B cell (primary cell): Measurements from ENCODE around the gene DAB2IP. TPM values are rescaled to one million over a fixed set of nuclear protein-coding genes. Genes with fewer than 3 reads are reported as not detected.

Experiments used
- ATAC-seq: fragments of 200-7000 bp; cut with Tn5 transposase; one replicate; pipeline ENCODE4 v1.10.0; 2021; ENCODE audit warnings: low read depth, mild to moderate bottlenecking, moderate number of reproducible peaks, moderate library complexity
- CTCF ChIA-PET: fragments of 350-600 bp; sonication (Branson Sonifier 250); formaldehyde crosslinking; loops from one replicate; lab custom pipeline; 2021; ENCODE audit warnings: antibody characterized with exemption, inconsistent platforms; lab: Charles Lee
- POLR2A ChIA-PET: fragments of 350-600 bp; sonication (Branson Sonifier 250); formaldehyde crosslinking; loops from one replicate; lab custom pipeline; 2021; ENCODE audit warnings: antibody characterized with exemption; lab: Charles Lee
- DNase-seq: peaks from one replicate; pipeline ENCODE4 v3.0.0; 2013
- H2AFZ ChIP-seq: 2 replicates; pipeline ENCODE4 v1.6.1; 2012; ENCODE audit warnings: mild to moderate bottlenecking, low read depth, low read length; ENCODE audit not compliant: insufficient read depth, poor library complexity, severe bottlenecking
- H3K27ac ChIP-seq, 2 donors: 1 replicate in 1 of 2; 2 replicates in 1 of 2; pipeline ENCODE4 v1.5.1; 2012 to 2013; ENCODE audit warnings: low read length in 2 of 2, mild to moderate bottlenecking in 2 of 2, moderate library complexity in 1 of 2
- H3K27me3 ChIP-seq, 4 experiments: fragments of 200-600 bp in 1 of 4; sonication (generic) in 1 of 4; replicated peaks in 1 of 4; 1 replicate in 2 of 4; 2 replicates in 2 of 4; pipeline versions ENCODE4 v1.6.1 to v1.7.0; 2013 to 2016; ENCODE audit warnings: low read length in 3 of 4, mild to moderate bottlenecking in 2 of 4, mixed read lengths in 1 of 4, moderate library complexity in 1 of 4; ENCODE audit not compliant: insufficient read depth in 4 of 4, control insufficient read depth in 3 of 4; ENCODE audit errors: control extremely low read depth in 1 of 4
- H3K36me3 ChIP-seq, 2 experiments: replicated peaks in 1 of 2; 1 replicate in 1 of 2; 2 replicates in 1 of 2; pipeline versions ENCODE4 v1.6.1 to v1.7.1; 2013; ENCODE audit warnings: low read length in 1 of 2; ENCODE audit not compliant: insufficient read depth in 2 of 2, control insufficient read depth in 1 of 2; ENCODE audit errors: control extremely low read depth in 1 of 2, extremely low read depth in 1 of 2
- H3K4me1 ChIP-seq, 2 donors: fragments of 200-600 bp in 1 of 2; sonication (generic) in 1 of 2; 1 replicate in 1 of 2; 2 replicates in 1 of 2; pipeline versions ENCODE4 v1.5.1 to v1.6.1; 2013 to 2017; ENCODE audit warnings: low read length in 2 of 2; ENCODE audit not compliant: control insufficient read depth in 2 of 2, insufficient read depth in 2 of 2
- H3K4me2 ChIP-seq: replicated peaks from 2 replicates; pipeline ENCODE3; 2012; ENCODE audit warnings: mild to moderate bottlenecking, low read depth, low read length; ENCODE audit not compliant: poor library complexity, severe bottlenecking
- H3K4me3 ChIP-seq, 5 experiments: fragments of 200-600 bp in 1 of 5; sonication (generic) in 1 of 5; 1 replicate in 3 of 5; 2 replicates in 2 of 5; pipeline versions ENCODE4 v1.5.1 to v1.7.0; 2011 to 2016; ENCODE audit warnings: low read length in 4 of 5, mild to moderate bottlenecking in 4 of 5, low read depth in 2 of 5, control low read depth in 1 of 5, moderate library complexity in 1 of 5; ENCODE audit not compliant: insufficient read depth in 1 of 5; ENCODE audit errors: control extremely low read depth in 1 of 5, extremely low read depth in 1 of 5
- H3K79me2 ChIP-seq: fragments of 200-600 bp; sonication (generic); one replicate; pipeline ENCODE4 v1.6.0; 2016; ENCODE audit warnings: low read length; ENCODE audit not compliant: control insufficient read depth, insufficient read depth
- H3K9ac ChIP-seq: fragments of 200-600 bp; sonication (generic); 2 replicates; pipeline ENCODE4 v1.6.1; 2017; ENCODE audit warnings: mild to moderate bottlenecking, low read length, moderate library complexity
- H3K9me3 ChIP-seq, 3 donors: one replicate each; pipeline versions ENCODE4 v1.6.1 to v1.7.1; 2013; ENCODE audit warnings: low read length in 2 of 3; ENCODE audit not compliant: control insufficient read depth in 2 of 3, insufficient read depth in 1 of 3; ENCODE audit errors: control extremely low read depth in 1 of 3
- H4K20me1 ChIP-seq: 2 replicates; pipeline ENCODE4 v1.6.0; 2012; ENCODE audit warnings: mild to moderate bottlenecking, low read length; ENCODE audit not compliant: insufficient read depth, control insufficient read depth, poor library complexity, severe bottlenecking
- H3K27ac Mint-ChIP-seq: one replicate; pipeline ENCODE4 v1.8.0; 2021; ENCODE audit warnings: mixed read lengths
- H3K27me3 Mint-ChIP-seq: one replicate; pipeline ENCODE4 v1.8.0; 2021; ENCODE audit warnings: mixed read lengths
- H3K4me1 Mint-ChIP-seq: one replicate; pipeline ENCODE4 v1.8.0; 2021; ENCODE audit warnings: mixed read lengths
- H3K4me3 Mint-ChIP-seq: one replicate; pipeline ENCODE4 v1.8.0; 2021; ENCODE audit warnings: mixed read lengths
- H3K9me3 Mint-ChIP-seq: one replicate; pipeline ENCODE4 v1.8.0; 2022; ENCODE audit warnings: mixed read lengths; ENCODE audit not compliant: insufficient read depth
- CTCF ChIP-seq: fragments of 200-600 bp; IDR thresholded peaks from one replicate; pipeline ENCODE4 v1.8.0; 2022; ENCODE audit warnings: antibody characterized with exemption, mild to moderate bottlenecking
- EZH2 ChIP-seq: IDR thresholded peaks from 2 replicates; pipeline ENCODE4 v1.6.1; 2012; ENCODE audit warnings: borderline replicate concordance, low read depth, mild to moderate bottlenecking, moderate library complexity, low read length; ENCODE audit not compliant: insufficient read depth, poor library complexity, severe bottlenecking
- WGBS: methylation state at CpG from one replicate; pipeline ENCODE4 v1.1.5; 2013; ENCODE audit warnings: missing lambda C conversion rate; ENCODE audit not compliant: insufficient coverage; 5-methylcytosine and 5-hydroxymethylcytosine counted together
- intact Hi-C: fragments of 100-400 bp; cut with micrococcal nuclease; formaldehyde crosslinking; loops from one replicate; pipeline ENCODE4 v1.10.0; 2022
- polyA plus RNA-seq: library from polyadenylated mRNA; depleted of rRNA; stranded (reverse); fragments of >200 nt; gene quantifications from 2 replicates; pipeline ENCODE4 v1.2.3, GENCODE V29; 2012
- total RNA-seq, 2 donors: library from RNA; stranded (reverse); fragments of 120-200 nt in 1 of 2; gene quantifications; 1 replicate in 1 of 2; 2 replicates in 1 of 2; pipeline versions ENCODE4 v1.2.3 to v1.2.4, GENCODE V29; 2013 to 2022

Gene DAB2IP
- total and polyA plus RNA-seq, 2 donors (not counting 1 experiment from before 2014, with no cell fraction given): 1.1 to 3.9 TPM

- Histone ChIP-seq H3K27me3 (peaks cover 0 to 13% (median 1%) of the 10 kb centered on the region in 4 experiments), H3K4me2 (no peak overlapping the region), H3K4me3 (no peak overlapping the region), H3K9ac (no peak overlapping the region), H3K27ac (no peak overlapping the region), H3K36me3 (no peaks in the 10 kb centered on the region), H3K79me2 (no peaks in the 10 kb centered on the region), H3K9me3 (no peaks in the 10 kb centered on the region), H3K4me1 (peaks cover 5 to 8% of the 10 kb centered on the region in 2 donors), H2AFZ (no peak overlapping the region), H4K20me1 (no peaks in the 10 kb centered on the region)
- Mint-ChIP-seq H3K4me3 (no peak overlapping the region), H3K4me1 (peaks cover 10% of the 10 kb centered on the region), H3K27ac (no peak overlapping the region), H3K9me3 (no peaks in the 10 kb centered on the region), H3K27me3 (peaks cover 22% of the 10 kb centered on the region)
- 93% methylated on average over 3 of the region's 3 CpGs for WGBS
- intact Hi-C loops: no loop called here
- POLR2A ChIA-PET: interaction anchor here (0.7 kb wide), 1 partner anchor 440 kb away, joined by 4 read pairs; no protein-coding TSS in a partner anchor
- ATAC-seq (no peak), DNase-seq (no peak)
- CTCF ChIA-PET: no interaction called here
- TF ChIP-seq EZH2: no peak
- TF ChIP-seq CTCF: no peak
Measured at GRCh38 chr9:121631115-121631514, 20.3 kb upstream of the DAB2IP start.

- no peak for ATAC-seq
- Histone ChIP-seq H2AFZ (no peak overlapping the region), H3K4me3 (no peak overlapping the region), H3K79me2 (no peaks in the 10 kb centered on the region), H3K9me3 (no peaks in the 10 kb centered on the region), H3K4me2 (no peak overlapping the region), H3K9ac (no peak overlapping the region), H3K27me3 (peaks cover 0 to 13% (median 1%) of the 10 kb centered on the region in 4 experiments), H4K20me1 (no peaks in the 10 kb centered on the region), H3K36me3 (no peaks in the 10 kb centered on the region), H3K27ac (no peak overlapping the region), H3K4me1 (peaks cover 5 to 8% of the 10 kb centered on the region in 2 donors)
- peaks cover 23% of the 10 kb centered on the region for H3K27me3 Mint-ChIP-seq
- ChIA-PET POLR2A (no interaction called here), CTCF (interaction anchor here (0.5 kb wide), 1 partner anchor 680 kb away, joined by 3 read pairs; no protein-coding TSS in a partner anchor)
- H3K4me3 Mint-ChIP-seq: no peak overlapping the region
- H3K9me3 Mint-ChIP-seq: no peaks in the 10 kb centered on the region
- no peak for TF ChIP-seq CTCF
- TF ChIP-seq EZH2: no peak
- 95% methylated on average over 18 of the region's 18 CpGs for WGBS
- intact Hi-C loops: no loop called here
- DNase-seq: no peak
- peaks cover 10% of the 10 kb centered on the region for H3K4me1 Mint-ChIP-seq
- H3K27ac Mint-ChIP-seq: no peak overlapping the region
Measured at GRCh38 chr9:121631978-121632418, 19.4 kb upstream of the DAB2IP start.
